HEK293 (cell line): ENCODE data around the gene OR9G4.

Experiments used
- CTCF ChIA-PET: fragments of 350-600 bp; formaldehyde crosslinking; extraction: SDS; loops from one replicate; lab custom pipeline; 2021; ENCODE audit warnings: antibody characterized with exemption; lab: Yijun Ruan, JAX
- POLR2A ChIA-PET: fragments of 300-600 bp; formaldehyde crosslinking; extraction: SDS; loops from one replicate; lab custom pipeline; 2020; ENCODE audit warnings: antibody characterized with exemption, inconsistent platforms; lab: Yijun Ruan, JAX
- H3K27ac ChIP-seq: fragments of 200-500 bp; sonication (Bioruptor generic); 2 replicates; pipeline ENCODE4 v1.5.1; 2014; ENCODE audit warnings: low read depth, low read length, control low read depth, inconsistent platforms; ENCODE audit errors: extremely low read depth
- H3K36me3 ChIP-seq, 2 experiments: fragments of 200-500 bp in 1 of 2; sonication (Bioruptor generic) in 1 of 2; 1 replicate in 1 of 2; 2 replicates in 1 of 2; pipeline ENCODE4 v1.5.1; 2014 to 2017; ENCODE audit warnings: inconsistent platforms in 2 of 2, low read length in 2 of 2; ENCODE audit not compliant: control insufficient read depth in 2 of 2, insufficient read depth in 1 of 2
- H3K4me1 ChIP-seq: fragments of 200-500 bp; sonication (Bioruptor generic); 2 replicates; pipeline ENCODE4 v1.5.1; 2014; ENCODE audit warnings: mild to moderate bottlenecking, low read length, inconsistent platforms; ENCODE audit not compliant: control insufficient read depth, insufficient read depth
- H3K4me3 ChIP-seq: 2 replicates; pipeline ENCODE4 v1.5.1; 2011; ENCODE audit warnings: low read depth, mild to moderate bottlenecking, control low read depth, low read length, moderate library complexity
- H3K9me3 ChIP-seq: fragments of 200-500 bp; sonication (Bioruptor generic); 2 replicates; pipeline ENCODE4 v1.5.1; 2014; ENCODE audit warnings: low read depth, low read length, inconsistent platforms; ENCODE audit not compliant: control insufficient read depth, insufficient read depth
- BCL11A ChIP-seq: fragments of 450-650 bp; formaldehyde crosslinking; IDR thresholded peaks from 2 replicates; pipeline ENCODE4 v1.5.1; 2016; ENCODE audit warnings: low read depth, missing biosample characterization, missing genetic modification characterization
- BCL11B ChIP-seq: fragments of 450-650 bp; formaldehyde crosslinking; IDR thresholded peaks from 2 replicates; pipeline ENCODE4 v1.5.1; 2016; ENCODE audit warnings: low read depth, missing biosample characterization, missing genetic modification characterization
- HOXA7 ChIP-seq: sonication (generic); formaldehyde crosslinking; IDR thresholded peaks from 2 replicates; pipeline ENCODE4 v1.8.1; 2022; ENCODE audit warnings: missing genetic modification reagents, borderline replicate concordance
- MEIS1 ChIP-seq: sonication (generic); formaldehyde crosslinking; IDR thresholded peaks from 2 replicates; pipeline ENCODE4 v1.8.1; 2022; ENCODE audit warnings: missing genetic modification reagents, mild to moderate bottlenecking, borderline replicate concordance
- OSR2 ChIP-seq: fragments of 450-650 bp; formaldehyde crosslinking; IDR thresholded peaks from 2 replicates; pipeline ENCODE4 v1.5.1; 2016; ENCODE audit warnings: missing biosample characterization, missing genetic modification characterization
- OVOL3 ChIP-seq: fragments of 450-650 bp; formaldehyde crosslinking; IDR thresholded peaks from 2 replicates; pipeline ENCODE4 v1.5.1; 2016; ENCODE audit warnings: missing biosample characterization, missing genetic modification characterization
- PRDM1 ChIP-seq: fragments of 450-650 bp; formaldehyde crosslinking; IDR thresholded peaks from 2 replicates; pipeline ENCODE4; 2016; ENCODE audit warnings: missing biosample characterization, missing genetic modification characterization
- REPIN1 ChIP-seq: fragments of 450-650 bp; formaldehyde crosslinking; IDR thresholded peaks from 2 replicates; pipeline ENCODE4 v1.5.1; 2017; ENCODE audit warnings: missing biosample characterization, missing genetic modification characterization, low read depth
- SETDB1 ChIP-seq: IDR thresholded peaks from one replicate; pipeline ENCODE4 v1.6.1; 2017; ENCODE audit warnings: mild to moderate bottlenecking, low read length, moderate library complexity, mixed read lengths; ENCODE audit not compliant: insufficient read length
- ZBTB21 ChIP-seq: fragments of 450-650 bp; formaldehyde crosslinking; IDR thresholded peaks from 2 replicates; pipeline ENCODE4 v1.5.1; 2017; ENCODE audit warnings: missing biosample characterization, missing genetic modification characterization
- ZFP3 ChIP-seq: fragments of 450-650 bp; formaldehyde crosslinking; IDR thresholded peaks from 2 replicates; pipeline ENCODE4 v1.5.1; 2016; ENCODE audit warnings: low read depth, missing biosample characterization, missing genetic modification characterization
- ZFP37 ChIP-seq: fragments of 450-650 bp; formaldehyde crosslinking; IDR thresholded peaks from 2 replicates; pipeline ENCODE4 v1.5.1; 2016; ENCODE audit warnings: missing biosample characterization, missing genetic modification characterization
- ZFP41 ChIP-seq: fragments of 450-650 bp; formaldehyde crosslinking; IDR thresholded peaks from 2 replicates; pipeline ENCODE4 v1.5.1; 2016; ENCODE audit warnings: missing biosample characterization, missing genetic modification characterization, borderline replicate concordance
- ZFP69B ChIP-seq: fragments of 450-650 bp; formaldehyde crosslinking; IDR thresholded peaks from 2 replicates; pipeline ENCODE4 v1.5.1; 2016; ENCODE audit warnings: missing biosample characterization, missing genetic modification characterization
- ZNF10 ChIP-seq: fragments of 450-650 bp; formaldehyde crosslinking; IDR thresholded peaks from 2 replicates; pipeline ENCODE4 v1.5.1; 2017; ENCODE audit warnings: missing biosample characterization, missing genetic modification characterization
- ZNF132 ChIP-seq: fragments of 450-650 bp; formaldehyde crosslinking; IDR thresholded peaks from 2 replicates; pipeline ENCODE4 v1.5.1; 2017; ENCODE audit warnings: missing biosample characterization, missing genetic modification characterization, borderline replicate concordance
- ZNF133 ChIP-seq: fragments of 450-650 bp; formaldehyde crosslinking; IDR thresholded peaks from 2 replicates; pipeline ENCODE4 v1.5.1; 2016; ENCODE audit warnings: missing biosample characterization, missing genetic modification characterization
- ZNF155 ChIP-seq: fragments of 450-650 bp; formaldehyde crosslinking; IDR thresholded peaks from 2 replicates; pipeline ENCODE4 v1.5.1; 2016; ENCODE audit warnings: missing biosample characterization, missing genetic modification characterization
- ZNF16 ChIP-seq: fragments of 450-650 bp; formaldehyde crosslinking; IDR thresholded peaks from 2 replicates; pipeline ENCODE4 v1.5.1; 2016; ENCODE audit warnings: low read depth, missing biosample characterization, missing genetic modification characterization
- ZNF174 ChIP-seq: fragments of 450-650 bp; formaldehyde crosslinking; IDR thresholded peaks from 2 replicates; pipeline ENCODE4 v1.5.0; 2017; ENCODE audit warnings: missing biosample characterization, mild to moderate bottlenecking, missing genetic modification characterization
- ZNF202 ChIP-seq: fragments of 450-650 bp; formaldehyde crosslinking; IDR thresholded peaks from 2 replicates; pipeline ENCODE4 v1.5.1; 2016; ENCODE audit warnings: missing biosample characterization, missing genetic modification characterization, borderline replicate concordance
- ZNF214 ChIP-seq: fragments of 450-650 bp; formaldehyde crosslinking; IDR thresholded peaks from 2 replicates; pipeline ENCODE4 v1.5.1; 2017; ENCODE audit warnings: missing biosample characterization, mild to moderate bottlenecking, missing genetic modification characterization, borderline replicate concordance
- ZNF248 ChIP-seq: fragments of 450-650 bp; formaldehyde crosslinking; IDR thresholded peaks from 2 replicates; pipeline ENCODE4 v1.5.1; 2017; ENCODE audit warnings: missing biosample characterization, missing genetic modification characterization
- ZNF280D ChIP-seq: fragments of 450-650 bp; formaldehyde crosslinking; IDR thresholded peaks from 2 replicates; pipeline ENCODE4 v1.5.1; 2016; ENCODE audit warnings: missing biosample characterization, missing genetic modification characterization
- ZNF302 ChIP-seq: fragments of 450-650 bp; formaldehyde crosslinking; IDR thresholded peaks from 2 replicates; pipeline ENCODE4 v1.5.1; 2016; ENCODE audit warnings: missing biosample characterization, missing genetic modification characterization, low read depth
- ZNF37A ChIP-seq: fragments of 450-650 bp; IDR thresholded peaks from 2 replicates; pipeline ENCODE4 v1.5.1; 2018; ENCODE audit warnings: missing biosample characterization, missing genetic modification characterization
- ZNF510 ChIP-seq: fragments of 450-650 bp; formaldehyde crosslinking; IDR thresholded peaks from 2 replicates; pipeline ENCODE4 v1.5.1; 2018; ENCODE audit warnings: mild to moderate bottlenecking, missing genetic modification characterization, missing biosample characterization; ENCODE audit not compliant: insufficient replicate concordance
- ZNF544 ChIP-seq: fragments of 450-650 bp; formaldehyde crosslinking; IDR thresholded peaks from 2 replicates; pipeline ENCODE4 v1.5.0; 2017; ENCODE audit warnings: missing biosample characterization, missing genetic modification characterization
- ZNF654 ChIP-seq: fragments of 450-650 bp; formaldehyde crosslinking; IDR thresholded peaks from 2 replicates; pipeline ENCODE4 v1.5.1; 2016; ENCODE audit warnings: low read depth, missing biosample characterization, missing genetic modification characterization
- ZNF658 ChIP-seq: fragments of 450-650 bp; formaldehyde crosslinking; IDR thresholded peaks from 2 replicates; pipeline ENCODE4; 2016; ENCODE audit warnings: missing biosample characterization, missing genetic modification characterization
- ZNF692 ChIP-seq: fragments of 450-650 bp; formaldehyde crosslinking; IDR thresholded peaks from 2 replicates; pipeline ENCODE4 v1.5.1; 2016; ENCODE audit warnings: missing biosample characterization, missing genetic modification characterization
- ZNF837 ChIP-seq: fragments of 450-650 bp; formaldehyde crosslinking; IDR thresholded peaks from 2 replicates; pipeline ENCODE4 v1.5.1; 2016; ENCODE audit warnings: missing biosample characterization, missing genetic modification characterization
- ZNF843 ChIP-seq: fragments of 450-650 bp; formaldehyde crosslinking; IDR thresholded peaks from 2 replicates; pipeline ENCODE4 v1.5.1; 2016; ENCODE audit warnings: missing biosample characterization, missing genetic modification characterization
- ZSCAN23 ChIP-seq: fragments of 450-650 bp; formaldehyde crosslinking; IDR thresholded peaks from 2 replicates; pipeline ENCODE4 v1.5.1; 2016; ENCODE audit warnings: missing biosample characterization, missing genetic modification characterization
- ZSCAN4 ChIP-seq: fragments of 450-650 bp; formaldehyde crosslinking; IDR thresholded peaks from 2 replicates; pipeline ENCODE4 v1.5.1; 2017; ENCODE audit warnings: missing biosample characterization, missing genetic modification characterization

OR9G4 gene

GRCh38 chr11:56698795-56699194, 49.7 kb downstream of the OR9G4 start, which contains the start of gene OR9G1:
OR9G1 (plus strand) TSS chr11:56699095; CDS start chr11:56700388, 1,293 bp downstream.
- TF ChIP-seq REPIN1 (tag by site-specific recombination) (no peak), ZBTB21 (no peak), HOXA7 (CRISPR knock-in tag) (no peak), ZNF132 (tag by site-specific recombination) (no peak), ZNF843 (tag by site-specific recombination) (no peak), OVOL3 (tag by site-specific recombination) (no peak), ZNF248 (tag by site-specific recombination) (no peak), ZNF692 (no peak), ZNF37A (tag by site-specific recombination) (no peak), ZFP69B (tag by site-specific recombination) (no peak), MEIS1 (CRISPR knock-in tag) (no peak), ZNF10 (tag by site-specific recombination) (no peak), ZSCAN23 (tag by site-specific recombination) (no peak), ZNF658 (tag by site-specific recombination) (no peak), ZNF654 (no peak), ZFP3 (tag by site-specific recombination) (no peak), ZFP41 (tag by site-specific recombination) (no peak)
- TF ChIP-seq, all 188 proteins: peak for 0
- no peaks in the 10 kb centered on the region for H3K36me3 ChIP-seq
- CTCF ChIA-PET = no interaction called here

GRCh38 chr11:56693428-56693827, 55.1 kb downstream of the OR9G4 start:
- Histone ChIP-seq H3K9me3 (no peaks in the 10 kb centered on the region), H3K4me1 (no peaks in the 10 kb centered on the region), H3K4me3 (no peak overlapping the region), H3K36me3 (no peaks in the 10 kb centered on the region), H3K27ac (no peak overlapping the region)
- CTCF ChIA-PET = no interaction called here
- POLR2A ChIA-PET = no interaction called here
- TF ChIP-seq OSR2 (tag by site-specific recombination) = no peak
- no peak for TF ChIP-seq ZNF280D (tag by site-specific recombination)
- no peak for TF ChIP-seq PRDM1 (tag by site-specific recombination)
- TF ChIP-seq ZNF174 = no peak
- TF ChIP-seq ZNF510 (tag by site-specific recombination) = no peak
- no peak for TF ChIP-seq ZFP37 (tag by site-specific recombination)
- TF ChIP-seq ZNF133 (tag by site-specific recombination) = no peak
- no peak for TF ChIP-seq ZNF544 (tag by site-specific recombination)
- TF ChIP-seq ZNF302 = no peak
- no peak for TF ChIP-seq ZNF837 (tag by site-specific recombination)
- TF ChIP-seq ZNF16 = no peak
- no peak for TF ChIP-seq ZNF214 (tag by site-specific recombination)
- TF ChIP-seq BCL11B (tag by site-specific recombination) = no peak
- no peak for TF ChIP-seq BCL11A (tag by site-specific recombination)
- no peak for TF ChIP-seq ZSCAN4 (tag by site-specific recombination)
- TF ChIP-seq ZNF155 (tag by site-specific recombination) = no peak
- no peak for TF ChIP-seq ZNF202 (tag by site-specific recombination)
- TF ChIP-seq SETDB1 = no peak

More at GRCh38 chr11:56698795-56699194, 49.7 kb downstream of the OR9G4 start, which contains the start of gene OR9G1:
- H3K4me3 ChIP-seq = no peak within 1 kb of the TSS
- POLR2A ChIA-PET = no interaction called here
- no peaks in the 10 kb centered on the region for H3K9me3 ChIP-seq
- H3K4me1 ChIP-seq = no peaks in the 10 kb centered on the region
- no peak within 1 kb of the TSS for H3K27ac ChIP-seq
